ENCODE data around the gene RNASE11.

RNASE11 gene

DNA sequence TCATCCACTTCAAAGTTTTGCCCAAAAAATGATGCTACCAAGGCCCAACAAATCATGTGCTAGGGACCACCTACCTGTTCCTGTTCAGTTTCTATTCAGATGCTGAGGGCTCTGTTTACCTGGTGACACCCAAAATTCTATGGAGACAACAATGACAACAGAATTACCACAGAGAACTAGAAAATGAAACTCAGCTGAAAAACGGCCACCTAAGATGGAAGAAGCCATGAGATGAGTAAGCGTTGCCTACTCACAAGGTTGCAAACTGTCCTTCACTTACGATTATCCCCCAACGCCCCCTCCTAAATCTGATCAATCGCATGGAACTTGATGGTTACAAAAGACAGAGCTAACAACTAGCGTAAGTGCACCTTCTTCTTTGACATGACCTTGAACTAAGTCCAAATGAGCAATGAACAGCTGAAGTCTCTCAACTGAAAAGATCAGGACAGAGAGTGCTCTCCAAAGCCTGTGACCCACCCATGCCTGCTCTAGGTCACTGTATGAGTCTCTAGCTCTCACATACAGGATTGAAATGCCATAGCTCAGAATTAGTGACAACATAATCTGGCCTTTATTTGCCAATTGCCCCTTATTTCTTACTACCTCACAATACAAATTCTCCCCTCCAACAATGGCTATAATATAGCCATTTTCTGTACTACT lies at the start of gene RNASE11:
RNASE11 (minus strand) TSS at position 513 of the 666 bp plus-strand sequence.
- H3K4me3 ChIP-seq (ENCODE audit: low read depth, low read length) = no peak within 1 kb of the TSS
- DNase-seq (ENCODE audit: low read depth) = no peak
- TF ChIP-seq MYC (IDR thresholded peaks at IDR 0.05; ENCODE audit: low read depth, low read length) = no peak
- no peak for TF ChIP-seq POLR2A (IDR thresholded peaks at IDR 0.05; ENCODE audit: extremely low read depth, insufficient read length)
- TF ChIP-seq, protein P1, sequence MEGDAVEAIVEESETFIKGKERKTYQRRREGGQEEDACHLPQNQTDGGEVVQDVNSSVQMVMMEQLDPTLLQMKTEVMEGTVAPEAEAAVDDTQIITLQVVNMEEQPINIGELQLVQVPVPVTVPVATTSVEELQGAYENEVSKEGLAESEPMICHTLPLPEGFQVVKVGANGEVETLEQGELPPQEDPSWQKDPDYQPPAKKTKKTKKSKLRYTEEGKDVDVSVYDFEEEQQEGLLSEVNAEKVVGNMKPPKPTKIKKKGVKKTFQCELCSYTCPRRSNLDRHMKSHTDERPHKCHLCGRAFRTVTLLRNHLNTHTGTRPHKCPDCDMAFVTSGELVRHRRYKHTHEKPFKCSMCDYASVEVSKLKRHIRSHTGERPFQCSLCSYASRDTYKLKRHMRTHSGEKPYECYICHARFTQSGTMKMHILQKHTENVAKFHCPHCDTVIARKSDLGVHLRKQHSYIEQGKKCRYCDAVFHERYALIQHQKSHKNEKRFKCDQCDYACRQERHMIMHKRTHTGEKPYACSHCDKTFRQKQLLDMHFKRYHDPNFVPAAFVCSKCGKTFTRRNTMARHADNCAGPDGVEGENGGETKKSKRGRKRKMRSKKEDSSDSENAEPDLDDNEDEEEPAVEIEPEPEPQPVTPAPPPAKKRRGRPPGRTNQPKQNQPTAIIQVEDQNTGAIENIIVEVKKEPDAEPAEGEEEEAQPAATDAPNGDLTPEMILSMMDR (IDR thresholded peaks at IDR 0.05; ENCODE audit: low read depth, low read length) = no peak
- TF ChIP-seq, protein P2, sequence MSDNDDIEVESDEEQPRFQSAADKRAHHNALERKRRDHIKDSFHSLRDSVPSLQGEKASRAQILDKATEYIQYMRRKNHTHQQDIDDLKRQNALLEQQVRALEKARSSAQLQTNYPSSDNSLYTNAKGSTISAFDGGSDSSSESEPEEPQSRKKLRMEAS (IDR thresholded peaks at IDR 0.05; ENCODE audit: low read depth, low read length) = no peak

DNA sequence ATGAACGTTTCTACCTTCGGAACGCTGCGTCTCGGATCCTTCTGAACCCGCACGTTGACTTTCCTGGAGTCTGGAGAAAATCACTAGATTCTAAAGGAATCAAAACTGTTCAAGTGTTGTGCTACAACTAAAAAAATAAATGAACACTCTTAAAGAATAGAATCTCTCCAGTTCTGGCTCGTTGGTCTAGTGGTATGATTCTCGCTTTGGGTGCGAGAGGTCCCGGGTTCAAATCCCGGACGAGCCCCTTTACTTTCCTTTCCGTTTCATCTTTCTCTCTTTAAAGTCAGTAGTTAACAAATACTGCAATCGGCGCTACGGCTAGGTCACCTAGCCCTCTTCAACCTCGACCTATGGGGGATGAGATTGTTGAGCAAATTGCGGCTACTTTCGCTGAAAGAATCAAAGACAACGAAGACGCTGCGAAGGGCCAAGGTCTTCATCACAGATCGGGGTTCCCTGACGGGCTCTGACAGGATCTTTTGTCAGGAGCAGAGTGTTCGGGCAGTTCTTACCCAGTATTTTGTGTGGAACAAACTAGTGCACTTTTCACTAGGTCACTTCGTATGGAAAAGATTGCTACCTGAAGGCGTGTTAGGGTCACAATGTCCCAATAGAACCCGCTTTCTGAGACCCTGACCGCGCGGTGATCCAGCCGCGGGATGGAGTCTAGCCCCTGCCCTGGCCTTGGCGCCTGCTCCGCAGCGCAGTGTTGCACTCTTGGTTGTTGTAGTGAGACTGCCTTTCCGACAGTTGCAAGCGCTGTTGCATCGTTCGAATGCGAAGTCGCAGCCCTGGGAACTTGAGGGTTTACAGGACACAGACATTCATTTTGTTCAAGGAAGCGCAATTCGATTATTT lies 45.3 kb upstream of the RNASE11 start:
- peak overlapping the region; percentile 72 for H3K4me3 ChIP-seq (ENCODE audit: low read depth, low read length)
- peak; percentile 93 for DNase-seq (ENCODE audit: low read depth)
- TF ChIP-seq, protein P2 (IDR thresholded peaks at IDR 0.05; ENCODE audit: low read depth, low read length) = no peak
- TF ChIP-seq MYC (IDR thresholded peaks at IDR 0.05; ENCODE audit: low read depth, low read length) = no peak
- no peak for TF ChIP-seq POLR2A (IDR thresholded peaks at IDR 0.05; ENCODE audit: extremely low read depth, insufficient read length)
- TF ChIP-seq, protein P1 (IDR thresholded peaks at IDR 0.05; ENCODE audit: low read depth, low read length) = no peak

DNA sequence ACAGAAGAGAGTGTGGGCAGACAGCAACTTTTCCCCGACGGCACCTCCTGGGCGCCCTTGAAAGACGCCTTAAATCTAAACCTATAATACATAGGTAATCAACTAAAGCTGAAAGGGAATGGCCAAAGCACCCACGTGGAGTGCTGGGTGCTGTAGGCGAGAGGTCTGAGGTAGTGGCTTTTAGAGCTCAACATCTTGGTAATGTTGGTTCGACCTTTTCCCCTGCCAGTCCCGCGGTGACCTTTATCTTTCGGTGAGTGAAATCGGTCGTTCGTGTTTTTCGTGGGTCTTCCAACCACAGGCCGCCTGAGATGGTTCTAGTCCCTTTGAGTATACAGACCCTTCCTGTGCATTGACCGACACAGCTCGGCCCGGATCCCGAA lies 44.6 kb upstream of the RNASE11 start:
- peak overlapping the region; percentile 72 for H3K4me3 ChIP-seq (ENCODE audit: low read depth, low read length)
- peak; percentile 50 for DNase-seq (ENCODE audit: low read depth)
- TF ChIP-seq, protein P1 (IDR thresholded peaks at IDR 0.05; ENCODE audit: low read depth, low read length) = no peak
- TF ChIP-seq, protein P2 (IDR thresholded peaks at IDR 0.05; ENCODE audit: low read depth, low read length) = 0 out of 2 replicates have a peak, but pooled peaks have one; percentile 9
- TF ChIP-seq MYC (IDR thresholded peaks at IDR 0.05; ENCODE audit: low read depth, low read length) = no peak
- no peak for TF ChIP-seq POLR2A (IDR thresholded peaks at IDR 0.05; ENCODE audit: extremely low read depth, insufficient read length)

DNA sequence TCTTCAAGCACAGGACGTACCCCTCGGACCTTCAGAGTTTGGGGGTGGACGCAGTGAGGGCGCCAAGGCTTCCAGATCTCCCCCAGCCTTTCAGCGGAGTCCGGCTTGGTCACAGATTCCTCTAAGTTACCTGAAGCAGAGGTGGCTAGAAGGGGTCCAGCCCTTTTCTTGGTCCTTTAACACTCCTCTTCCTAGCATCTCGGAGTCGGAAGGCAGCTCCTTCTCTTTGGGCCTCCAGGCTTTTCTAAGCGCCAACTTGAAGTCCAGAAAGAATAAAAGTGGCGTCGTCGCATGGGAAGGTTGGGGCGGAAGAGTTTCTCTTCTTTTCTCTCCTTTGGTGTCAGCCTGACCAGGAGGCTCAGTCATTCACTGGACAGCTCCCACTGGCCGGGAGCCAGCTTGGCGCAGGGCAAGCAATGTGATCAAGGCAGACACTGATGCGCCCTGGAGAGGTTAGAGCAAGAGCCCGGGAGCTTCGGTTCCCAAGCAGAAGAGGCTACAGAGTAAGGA lies 44.1 kb upstream of the RNASE11 start:
- TF ChIP-seq, protein P2 (IDR thresholded peaks at IDR 0.05; ENCODE audit: low read depth, low read length) = no peak
- TF ChIP-seq, protein P1 (IDR thresholded peaks at IDR 0.05; ENCODE audit: low read depth, low read length) = no peak
- TF ChIP-seq POLR2A (IDR thresholded peaks at IDR 0.05; ENCODE audit: extremely low read depth, insufficient read length) (no peak), MYC (IDR thresholded peaks at IDR 0.05; ENCODE audit: low read depth, low read length) (no peak)
- peak overlapping the region; percentile 72 for H3K4me3 ChIP-seq (ENCODE audit: low read depth, low read length)
- peak; percentile 60 for DNase-seq (ENCODE audit: low read depth)

DNA sequence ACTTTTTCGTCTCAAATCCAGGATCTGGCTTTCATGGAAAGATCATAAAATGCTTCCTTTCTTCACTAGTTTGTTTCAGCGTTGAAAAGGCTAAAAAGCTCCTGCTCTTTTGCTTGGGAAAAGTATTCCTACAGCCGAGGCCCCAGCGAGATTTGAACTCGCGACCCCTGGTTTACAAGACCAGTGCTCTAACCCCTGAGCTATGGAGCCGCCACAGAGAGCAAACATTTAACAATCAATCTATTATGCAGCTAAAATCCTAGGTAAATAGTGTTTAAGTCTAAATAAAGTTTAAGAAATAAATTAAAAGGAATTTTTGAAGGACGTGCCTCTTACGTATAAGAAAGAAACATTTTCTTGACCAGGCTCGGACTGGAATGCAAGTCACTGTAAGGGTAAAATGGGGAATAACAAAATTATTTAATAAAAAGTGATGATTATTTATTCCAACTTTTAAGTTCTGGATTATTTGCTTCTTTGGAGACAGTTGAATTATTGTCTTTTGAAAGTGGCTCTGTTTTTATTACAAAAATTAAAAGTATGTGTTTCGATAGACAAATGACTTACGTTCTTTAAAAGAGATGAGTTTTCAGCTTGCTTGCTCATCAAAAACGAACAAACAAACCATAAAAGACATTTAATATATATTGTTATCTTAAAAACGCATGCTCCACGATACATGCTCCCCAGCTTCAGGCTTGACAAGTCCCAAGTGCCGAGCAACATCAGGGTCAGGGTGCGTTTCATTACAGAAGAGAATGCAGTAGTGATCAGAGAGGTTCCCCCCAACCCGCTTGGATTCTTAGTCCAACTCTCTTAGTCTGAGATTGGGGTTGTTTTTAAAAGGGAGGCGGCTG lies 43.5 kb upstream of the RNASE11 start:
- DNase-seq (ENCODE audit: low read depth) = peak; percentile 68
- TF ChIP-seq, protein P2 (IDR thresholded peaks at IDR 0.05; ENCODE audit: low read depth, low read length) = no peak
- TF ChIP-seq, protein P1 (IDR thresholded peaks at IDR 0.05; ENCODE audit: low read depth, low read length) = no peak
- no peak for TF ChIP-seq POLR2A (IDR thresholded peaks at IDR 0.05; ENCODE audit: extremely low read depth, insufficient read length)
- no peak for TF ChIP-seq MYC (IDR thresholded peaks at IDR 0.05; ENCODE audit: low read depth, low read length)
- peak overlapping the region; percentile 72 for H3K4me3 ChIP-seq (ENCODE audit: low read depth, low read length)
